Glutamatergic neuron (in vitro differentiated cells): ENCODE data around the gene PRSS12. TPM values are rescaled to one million over a fixed set of nuclear protein-coding genes. Genes with fewer than 3 reads are reported as not detected.

ENCODE experiments used
- DNase-seq: peaks from one replicate; pipeline ENCODE4 v3.0.0; 2022
- H3K27ac Mint-ChIP-seq: one replicate; pipeline ENCODE4 v1.8.0; 2020; ENCODE audit warnings: mild to moderate bottlenecking, mixed read lengths, inconsistent platforms; ENCODE audit not compliant: unreplicated experiment
- H3K27me3 Mint-ChIP-seq: one replicate; pipeline ENCODE4 v1.8.0; 2020; ENCODE audit warnings: mild to moderate bottlenecking, moderate library complexity, mixed read lengths, inconsistent platforms; ENCODE audit not compliant: unreplicated experiment
- H3K36me3 Mint-ChIP-seq: one replicate; pipeline ENCODE4 v1.8.0; 2020; ENCODE audit warnings: mild to moderate bottlenecking, mixed read lengths, inconsistent platforms; ENCODE audit not compliant: unreplicated experiment
- H3K4me1 Mint-ChIP-seq: one replicate; pipeline ENCODE4 v1.8.0; 2020; ENCODE audit warnings: mild to moderate bottlenecking, low read depth, mixed read lengths, inconsistent platforms; ENCODE audit not compliant: unreplicated experiment
- H3K4me3 Mint-ChIP-seq: one replicate; pipeline ENCODE4 v1.8.0; 2020; ENCODE audit warnings: mild to moderate bottlenecking, mixed read lengths, inconsistent platforms; ENCODE audit not compliant: unreplicated experiment
- H3K9me3 Mint-ChIP-seq: one replicate; pipeline ENCODE4 v1.8.0; 2020; ENCODE audit warnings: mild to moderate bottlenecking, moderate library complexity, mixed read lengths, inconsistent platforms; ENCODE audit not compliant: unreplicated experiment
- CTCF ChIP-seq: fragments of 200-600 bp; sonication (generic); IDR thresholded peaks from one replicate; pipeline ENCODE4 v1.5.0; 2021; ENCODE audit not compliant: partially characterized antibody, unreplicated experiment
- total RNA-seq: library from RNA; stranded (reverse); fragmentation: NEBNext Ultra II Directional; extraction: Animal tissue kit (Norgen Biotek cat#: 25700); gene quantifications from one replicate; pipeline ENCODE4 v1.2.1, GENCODE V29; 2021; ENCODE audit not compliant: unreplicated experiment

PRSS12 gene
- total RNA-seq, 1 donor from 2014 or later = 113 TPM

- Mint-ChIP-seq H3K4me1 (peaks cover 16% of the 10 kb centered on the region), H3K36me3 (no peaks in the 10 kb centered on the region), H3K27ac (no peak overlapping the region), H3K27me3 (peaks cover 3% of the 10 kb centered on the region), H3K9me3 (no peaks in the 10 kb centered on the region), H3K4me3 (no peak overlapping the region)
- DNase-seq = no peak
- no peak for TF ChIP-seq CTCF
These were observed 33.9 kb downstream of the PRSS12 start for GRCh38 chr4:118318931-118319330.

GRCh38 chr4:118317691-118318090 is 35.1 kb downstream of the PRSS12 start:
- Mint-ChIP-seq H3K27me3 (peaks cover 11% of the 10 kb centered on the region), H3K4me1 (peaks cover 25% of the 10 kb centered on the region), H3K9me3 (peaks cover 9% of the 10 kb centered on the region), H3K4me3 (no peak overlapping the region), H3K36me3 (no peaks in the 10 kb centered on the region), H3K27ac (no peak overlapping the region)
- TF ChIP-seq CTCF = no peak
- no peak for DNase-seq

GRCh38 chr4:118314221-118314620 is 38.6 kb downstream of the PRSS12 start:
- Mint-ChIP-seq H3K9me3 (peaks cover 11% of the 10 kb centered on the region), H3K36me3 (no peaks in the 10 kb centered on the region), H3K27ac (peak overlapping the region; percentile 97), H3K27me3 (peaks cover 12% of the 10 kb centered on the region), H3K4me3 (no peak overlapping the region), H3K4me1 (peaks cover 41% of the 10 kb centered on the region)
- no peak for DNase-seq
- TF ChIP-seq CTCF = no peak

GRCh38 chr4:118313098-118313497 is 39.7 kb downstream of the PRSS12 start:
- Mint-ChIP-seq H3K4me3 (peak overlapping the region; percentile 81), H3K27me3 (peaks cover 10% of the 10 kb centered on the region), H3K9me3 (peaks cover 11% of the 10 kb centered on the region), H3K4me1 (peaks cover 44% of the 10 kb centered on the region), H3K27ac (peak overlapping the region; percentile 97), H3K36me3 (no peaks in the 10 kb centered on the region)
- TF ChIP-seq CTCF = no peak
- peak; percentile 81 for DNase-seq

- no peak for DNase-seq
- H3K9me3 Mint-ChIP-seq = peaks cover 10% of the 10 kb centered on the region
- no peaks in the 10 kb centered on the region for H3K36me3 Mint-ChIP-seq
- TF ChIP-seq CTCF = no peak
- peaks cover 38% of the 10 kb centered on the region for H3K4me1 Mint-ChIP-seq
- peak overlapping the region; percentile 82 for H3K27ac Mint-ChIP-seq
- H3K4me3 Mint-ChIP-seq = peak overlapping the region; percentile 13
- H3K27me3 Mint-ChIP-seq = peaks cover 11% of the 10 kb centered on the region
These were observed 44.3 kb downstream of the PRSS12 start for GRCh38 chr4:118308306-118309030.
